Ovary (tissue), 9 donors: ENCODE results near the gene NRDE2. TPM values are rescaled to one million over a fixed set of nuclear protein-coding genes. Genes with fewer than 3 reads are reported as not detected.

Experiments
- DNase-seq, 5 donors: peaks; one replicate each; pipeline ENCODE4 v3.0.0-alpha.2; 2019 to 2020
- H3K27ac ChIP-seq, 2 donors: fragments of 200-600 bp; one replicate each; pipeline versions ENCODE4 v1.5.1 to v1.8.0; 2019 to 2022
- H3K27me3 ChIP-seq: fragments of 200-600 bp; one replicate; pipeline ENCODE4 v1.8.0; 2022
- H3K36me3 ChIP-seq: fragments of 200-600 bp; sonication (generic); one replicate; pipeline ENCODE4 v1.5.1; 2019
- H3K4me1 ChIP-seq: one replicate; pipeline ENCODE4 v1.8.1; 2013; ENCODE audit warnings: mild to moderate bottlenecking, moderate library complexity; ENCODE audit not compliant: insufficient read depth
- H3K4me3 ChIP-seq: fragments of 200-600 bp; sonication (generic); one replicate; pipeline ENCODE4 v1.5.1; 2017
- H3K9me3 ChIP-seq, 2 donors: fragments of 200-600 bp in 1 of 2; sonication (generic) in 1 of 2; one replicate each; pipeline versions ENCODE4 v1.5.1 to v1.8.1; 2013 to 2019; ENCODE audit warnings: mild to moderate bottlenecking in 1 of 2, moderate library complexity in 1 of 2
- CTCF ChIP-seq, 3 donors: fragments of 450-650 bp in 2 of 3; fragments of 200-600 bp in 1 of 3; IDR thresholded peaks; one replicate each; pipeline versions ENCODE4 v1.5.1 to v1.8.0; 2016 to 2022; ENCODE audit warnings: antibody characterized with exemption in 3 of 3, mild to moderate bottlenecking in 1 of 3
- EP300 ChIP-seq: sonication (generic); formaldehyde crosslinking; IDR thresholded peaks from one replicate; pipeline ENCODE4 v1.6.1; 2017; ENCODE audit warnings: antibody characterized with exemption
- POLR2A ChIP-seq: fragments of 450-650 bp; IDR thresholded peaks from one replicate; pipeline ENCODE4 v1.6.1; 2017; ENCODE audit warnings: antibody characterized with exemption, mild to moderate bottlenecking, moderate library complexity
- WGBS, 3 donors: extraction: QIAGEN DNeasy Blood & Tissue Kit in 1 of 3; methylation state at CpG; one replicate each; pipeline versions ENCODE4 v1.1.5 to v1.1.7; 2013 to 2017; 5-methylcytosine and 5-hydroxymethylcytosine counted together
- intact Hi-C, 4 donors: fragments of 100-400 bp; cut with DNase I; formaldehyde crosslinking; loops; one replicate each; pipeline versions ENCODE4 v1.11.0 to v1.15.1; 2022 to 2023
- polyA plus RNA-seq, 2 donors: library from polyadenylated mRNA; stranded (reverse); fragments of 200-250 nt in 1 of 2; fragments of 350-450 nt in 1 of 2; fragmentation: Illumina TruSeq in 1 of 2; extraction: RNeasy Lipid Tissue Mini Kit (QIAGEN cat#74804) in 1 of 2; gene quantifications; one replicate each; pipeline ENCODE4 v1.2.3, GENCODE V29; 2013 to 2014
- total RNA-seq, 7 donors: library from RNA; depleted of rRNA in 2 of 7; stranded (reverse); fragments of >200 nt in 2 of 7; fragmentation: NEBNext Ultra II Directional in 3 of 7; extraction: Animal tissue kit (Norgen Biotek cat#: 25700) in 3 of 7; gene quantifications; one replicate each; pipeline versions ENCODE4 v1.1.0 to v1.2.4, GENCODE V29; 2016 to 2023
- donor health status: DM: no; HTN: no; CAD: no; lungs with moderate emphysema.
- donor health status: DM: no; HTN: no; CAD: no.
- donor health status: Bipolar disorder and iron deficiency.
- donor health status: DM: yes; HTN: yes; CAD: no.
- donor health status: DM: no; HTN: no; CAD: no.
- donor health status: DM: yes; HTN: yes; CAD: no.

The NRDE2 gene
- total and polyA plus RNA-seq, 9 donors, result 7.7 to 28.5 (median 15.4) TPM

DNA sequence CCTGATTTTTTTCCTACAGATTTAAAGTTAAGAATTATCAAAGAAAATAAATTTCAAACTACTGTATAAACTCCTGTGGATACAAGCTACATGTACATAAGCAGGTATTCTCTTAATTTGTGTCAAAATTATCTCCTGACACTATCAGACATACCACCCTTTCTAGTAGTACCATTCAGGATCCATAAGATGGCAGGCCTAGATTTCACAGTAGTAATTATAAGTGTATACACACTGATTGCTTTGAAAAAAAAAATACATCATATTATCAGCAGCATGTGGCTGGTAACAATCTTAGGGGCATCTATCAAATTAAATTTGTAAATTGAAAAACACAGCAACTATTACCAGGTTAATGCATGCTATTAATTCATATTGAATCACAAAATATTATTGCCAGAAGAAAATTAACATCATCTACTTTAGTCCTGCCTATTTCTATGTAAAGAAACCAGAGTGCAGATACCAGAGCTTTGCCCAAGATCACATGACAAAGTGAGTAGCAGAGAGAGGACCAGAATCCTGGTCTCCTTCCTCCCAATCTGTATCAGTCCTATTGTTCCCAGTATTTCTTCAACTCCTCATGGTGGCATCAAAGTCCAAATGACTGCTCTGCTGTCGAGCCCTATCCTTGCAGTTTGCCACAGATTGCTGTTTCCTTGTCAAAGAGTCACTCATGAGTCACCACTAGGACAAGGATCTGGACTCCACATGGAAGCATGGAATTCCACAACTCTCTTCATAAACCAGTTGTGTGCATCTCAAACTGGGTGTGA is 37.4 kb upstream of the NRDE2 start:
- no peaks in the 10 kb centered on the region for H3K36me3 ChIP-seq
- no peaks in the 10 kb centered on the region for H3K27me3 ChIP-seq
- H3K9me3 ChIP-seq, result no peaks in the 10 kb centered on the region
- no peak for DNase-seq
- TF ChIP-seq EP300 (no peak), POLR2A (no peak), CTCF (IDR thresholded peaks at IDR 0.05) (no peak)
- intact Hi-C loops, result no loop called here
- H3K27ac ChIP-seq, result no peak overlapping the region
- no peak overlapping the region for H3K4me3 ChIP-seq
- 68 to 86% (median 70%) methylated on average over 1 of the region's 1 CpG for WGBS, 3 donors
- H3K4me1 ChIP-seq, result no peaks in the 10 kb centered on the region

DNA sequence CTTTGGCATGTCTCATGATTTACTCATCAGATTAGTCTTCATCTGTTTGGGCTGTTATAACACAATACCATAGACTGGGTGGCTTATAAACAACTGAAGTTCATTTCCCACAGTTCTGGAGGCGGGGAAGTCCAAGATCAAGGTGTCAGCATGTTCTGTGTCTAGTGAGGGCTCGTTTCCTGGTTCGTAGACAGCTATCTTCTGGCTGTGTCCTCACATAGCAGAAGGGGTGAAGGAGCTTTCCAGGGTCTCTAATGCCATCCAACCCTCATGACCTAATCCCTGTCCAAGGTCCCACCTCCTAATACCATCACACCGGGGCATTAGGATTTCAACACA is 30.8 kb upstream of the NRDE2 start:
- no peak overlapping the region for H3K27ac ChIP-seq
- 81 to 83% (median 81%) methylated on average over 4 of the region's 4 CpGs for WGBS, 3 donors
- no peaks in the 10 kb centered on the region for H3K36me3 ChIP-seq
- no peaks in the 10 kb centered on the region for H3K9me3 ChIP-seq
- no peak for TF ChIP-seq CTCF (IDR thresholded peaks at IDR 0.05)
- no peak overlapping the region for H3K4me3 ChIP-seq
- intact Hi-C loops, result no loop called here
- no peaks in the 10 kb centered on the region for H3K27me3 ChIP-seq
- DNase-seq, result no peak
- H3K4me1 ChIP-seq, result no peaks in the 10 kb centered on the region

DNA sequence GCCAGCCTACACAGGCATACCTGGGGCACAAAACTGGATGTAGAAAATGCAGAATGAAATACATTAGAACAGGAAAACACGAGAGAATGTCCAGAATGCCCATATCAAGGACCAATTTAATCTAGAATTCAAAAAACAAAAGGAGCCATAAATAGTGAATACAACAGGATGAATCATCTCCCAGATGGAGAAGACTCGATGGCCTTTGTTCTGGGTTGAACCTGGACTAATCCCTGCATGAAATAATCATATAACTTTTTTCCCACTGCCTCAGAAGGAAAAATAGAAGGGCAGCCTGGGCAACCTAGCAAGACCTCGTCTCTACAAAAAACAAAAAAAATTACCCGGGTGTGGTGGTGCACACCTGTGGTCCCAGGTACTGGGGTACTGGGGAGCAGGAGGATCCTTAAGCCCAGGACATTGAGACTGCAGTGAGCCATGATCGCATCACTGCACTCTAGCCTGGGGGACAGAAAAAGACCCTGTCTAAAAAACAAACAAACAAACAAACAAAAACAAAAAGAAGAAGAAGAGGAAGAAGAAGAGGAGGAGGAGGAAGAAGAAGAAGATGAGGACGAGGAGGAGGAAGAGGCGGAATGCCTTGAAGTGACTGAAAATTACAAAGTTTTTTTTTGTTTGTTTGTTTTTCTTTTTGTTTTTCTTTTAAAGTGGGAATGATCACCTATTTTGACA is 30.3 kb upstream of the NRDE2 start:
- Histone ChIP-seq H3K27ac (no peak overlapping the region), H3K9me3 (no peaks in the 10 kb centered on the region), H3K36me3 (no peaks in the 10 kb centered on the region), H3K27me3 (no peaks in the 10 kb centered on the region), H3K4me1 (no peaks in the 10 kb centered on the region), H3K4me3 (no peak overlapping the region)
- TF ChIP-seq CTCF (IDR thresholded peaks at IDR 0.05), result no peak
- TF ChIP-seq POLR2A, result no peak
- TF ChIP-seq EP300, result no peak
- 80 to 84% (median 81%) methylated on average over 7 of the region's 7 CpGs for WGBS, 3 donors
- no peak for DNase-seq
- intact Hi-C loops, result no loop called here

DNA sequence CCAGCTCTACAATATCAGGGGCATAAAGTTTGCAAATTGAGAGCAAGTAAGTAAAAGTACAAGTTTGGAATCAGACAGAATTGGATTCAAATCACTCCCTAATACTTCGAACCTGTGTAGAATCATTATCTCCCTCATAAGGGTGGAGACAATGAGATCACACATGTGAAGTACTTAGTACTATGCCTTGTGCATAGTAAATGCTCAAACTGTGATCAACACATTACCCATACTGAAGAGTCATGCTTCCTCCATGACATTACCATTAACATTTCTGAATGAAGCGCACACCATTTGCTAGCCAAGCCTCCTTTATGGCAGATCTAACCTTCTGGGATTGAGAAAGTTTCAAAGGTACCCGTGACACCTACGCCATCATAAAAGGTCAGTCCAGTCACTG is 26.6 kb upstream of the NRDE2 start:
- no peak overlapping the region for H3K27ac ChIP-seq
- WGBS, 3 donors, result 84 to 90% (median 89%) methylated on average over 4 of the region's 4 CpGs
- no peak for TF ChIP-seq EP300
- no peak for TF ChIP-seq POLR2A
- TF ChIP-seq CTCF (IDR thresholded peaks at IDR 0.05), result no peak
- no peaks in the 10 kb centered on the region for H3K27me3 ChIP-seq
- H3K36me3 ChIP-seq, result no peaks in the 10 kb centered on the region
- no peaks in the 10 kb centered on the region for H3K4me1 ChIP-seq
- H3K9me3 ChIP-seq, result no peaks in the 10 kb centered on the region
- no peak overlapping the region for H3K4me3 ChIP-seq
- intact Hi-C loops, result no loop called here
- no peak for DNase-seq
